Measurements from ENCODE around the gene KIF3B. TPM values are rescaled to one million over a fixed set of nuclear protein-coding genes. Genes with fewer than 3 reads are reported as not detected.

The KIF3B gene
- total and polyA plus RNA-seq, 10 of the 15 experiments (the other 5 are each of a cell fraction or from before 2014, with no cell fraction given) = 7.4 to 37.3 (median 25.9) TPM

DNA sequence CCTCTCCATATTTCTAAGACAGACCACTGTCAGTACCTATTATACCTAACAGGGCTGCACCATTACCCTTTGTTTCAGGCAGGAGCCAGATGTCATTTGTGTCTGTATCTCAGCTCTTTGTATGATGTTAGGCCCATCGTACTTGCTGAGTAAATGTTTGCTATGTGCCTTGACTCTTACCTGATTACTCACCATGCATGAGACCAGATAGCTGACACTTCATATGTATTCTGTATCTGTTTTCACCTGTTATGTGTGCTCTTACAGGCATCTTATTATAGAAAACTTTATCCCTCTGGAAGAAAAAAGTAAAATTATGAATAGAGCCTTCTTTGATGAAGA lies 49.0 kb downstream of the KIF3B start:
- TF ChIP-seq NFYA (IDR thresholded peaks at IDR 0.05; ENCODE audit: borderline replicate concordance, low read depth, low read length) = no peak
- TF ChIP-seq HDAC2 (IDR thresholded peaks at IDR 0.05) = no peak
- no peak for TF ChIP-seq NBN (IDR thresholded peaks at IDR 0.05)
- TF ChIP-seq IRF4 (IDR thresholded peaks at IDR 0.05; ENCODE audit: low read depth, low read length) = no peak
- no peak for TF ChIP-seq STAT1 (conservative IDR thresholded peaks at IDR 0.05)
- TF ChIP-seq MYC (IDR thresholded peaks at IDR 0.05; ENCODE audit: insufficient read depth, insufficient read length, insufficient replicate concordance, low read length, severe bottlenecking) = no peak
- no peak for TF ChIP-seq POLR2A (IDR thresholded peaks at IDR 0.05; ENCODE audit: low read depth, low read length)
- no peak for TF ChIP-seq ZNF24 (IDR thresholded peaks at IDR 0.05)
- TF ChIP-seq PRDM15 (CRISPR knock-in tag; IDR thresholded peaks at IDR 0.05) = no peak
- no peak for TF ChIP-seq NRF1 (conservative IDR thresholded peaks at IDR 0.05; ENCODE audit: low read depth, low read length)
- no peak for TF ChIP-seq RAD21 (IDR thresholded peaks at IDR 0.05; ENCODE audit: insufficient read depth, low read depth, low read length)
- no peak overlapping the region for H3K27ac ChIP-seq (ENCODE audit: control insufficient read depth, insufficient read depth)
- ATAC-seq = no peak
- no peak overlapping the region for H2AFZ ChIP-seq (ENCODE audit: control insufficient read depth, low read depth, low read length)
- H4K20me1 ChIP-seq (ENCODE audit: control insufficient read depth, insufficient read depth) = no peaks in the 10 kb centered on the region
- H3K36me3 ChIP-seq (ENCODE audit: control insufficient read depth in 2 of 2, insufficient read depth in 2 of 2, low read length in 1 of 2) = peaks cover 5 to 18% of the 10 kb centered on the region in 2 experiments
- H3K9ac ChIP-seq (ENCODE audit: control insufficient read depth, insufficient read depth, low read length) = no peak overlapping the region
- no peaks in the 10 kb centered on the region for H3K27me3 ChIP-seq (replicated peaks in 1 of 2; ENCODE audit: control insufficient read depth in 2 of 2, insufficient read depth in 2 of 2, low read length in 1 of 2)
- ChIA-PET CTCF (no interaction called here), SMC1A (ENCODE audit: uncharacterized antibody, unreplicated experiment) (interaction anchor here (0.8 to 1.6 kb wide), 2 partner anchors 9 to 19 kb away, joined by 3 to 4 read pairs; no protein-coding TSS in a partner anchor), POLR2A (no interaction called here), RAD21 (ENCODE audit: unreplicated experiment) (no interaction called here)
- DNase-seq (ENCODE audit: low read depth, low spot score) = no peak
- no peak overlapping the region for H3K4me3 ChIP-seq
- in situ Hi-C loops (cut with MboI) (no loop called here), intact Hi-C loops (cut with micrococcal nuclease; ENCODE audit: unreplicated experiment) (no loop called here)
- no peaks in the 10 kb centered on the region for H3K79me2 ChIP-seq (ENCODE audit: control insufficient read depth, insufficient read depth, low read length)
- peaks cover 11% of the 10 kb centered on the region for H3K4me1 ChIP-seq (ENCODE audit: control insufficient read depth, insufficient read depth, low read length)
- WGBS (ENCODE audit: insufficient coverage, insufficient replicate concordance, low lambda C conversion rate, missing lambda C conversion rate) = 100% methylated on average over 1 of the region's 1 CpG
- no peaks in the 10 kb centered on the region for H3K9me3 ChIP-seq (replicated peaks; ENCODE audit: control insufficient read depth, insufficient read depth, low read length)
- no peak for FAIRE-seq
- no TSS peak for BruUV-seq (replicated peaks)
- H3K4me2 ChIP-seq (ENCODE audit: control insufficient read depth, insufficient read depth) = no peak overlapping the region
